ENCODE measurements around the gene GPC3.

- TF ChIP-seq POLR2A (IDR thresholded peaks at IDR 0.05) = no peak
- TF ChIP-seq, protein P1, sequence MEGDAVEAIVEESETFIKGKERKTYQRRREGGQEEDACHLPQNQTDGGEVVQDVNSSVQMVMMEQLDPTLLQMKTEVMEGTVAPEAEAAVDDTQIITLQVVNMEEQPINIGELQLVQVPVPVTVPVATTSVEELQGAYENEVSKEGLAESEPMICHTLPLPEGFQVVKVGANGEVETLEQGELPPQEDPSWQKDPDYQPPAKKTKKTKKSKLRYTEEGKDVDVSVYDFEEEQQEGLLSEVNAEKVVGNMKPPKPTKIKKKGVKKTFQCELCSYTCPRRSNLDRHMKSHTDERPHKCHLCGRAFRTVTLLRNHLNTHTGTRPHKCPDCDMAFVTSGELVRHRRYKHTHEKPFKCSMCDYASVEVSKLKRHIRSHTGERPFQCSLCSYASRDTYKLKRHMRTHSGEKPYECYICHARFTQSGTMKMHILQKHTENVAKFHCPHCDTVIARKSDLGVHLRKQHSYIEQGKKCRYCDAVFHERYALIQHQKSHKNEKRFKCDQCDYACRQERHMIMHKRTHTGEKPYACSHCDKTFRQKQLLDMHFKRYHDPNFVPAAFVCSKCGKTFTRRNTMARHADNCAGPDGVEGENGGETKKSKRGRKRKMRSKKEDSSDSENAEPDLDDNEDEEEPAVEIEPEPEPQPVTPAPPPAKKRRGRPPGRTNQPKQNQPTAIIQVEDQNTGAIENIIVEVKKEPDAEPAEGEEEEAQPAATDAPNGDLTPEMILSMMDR (IDR thresholded peaks at IDR 0.05) = no peak
- TF ChIP-seq POLR2AphosphoS5 (IDR thresholded peaks at IDR 0.05) = no peak
These were observed 17.3 kb downstream of the GPC3 start for GRCh38 chrX:133968109-133968508.
